GM12873 (cell line): ENCODE measurements around the gene MRPL40.

Experiments
- TF ChIP-seq, protein P1 (sequence below): IDR thresholded peaks from 2 replicates; pipeline ENCODE4 v1.5.1; 2012; ENCODE audit warnings: low read depth, mild to moderate bottlenecking, moderate library complexity, low read length, control low read depth; ENCODE audit not compliant: insufficient read depth; ENCODE audit errors: missing control alignments

Gene MRPL40

GRCh38 chr22:19451570-19451969, 19.2 kb downstream of the MRPL40 start:
- TF ChIP-seq, protein P1, sequence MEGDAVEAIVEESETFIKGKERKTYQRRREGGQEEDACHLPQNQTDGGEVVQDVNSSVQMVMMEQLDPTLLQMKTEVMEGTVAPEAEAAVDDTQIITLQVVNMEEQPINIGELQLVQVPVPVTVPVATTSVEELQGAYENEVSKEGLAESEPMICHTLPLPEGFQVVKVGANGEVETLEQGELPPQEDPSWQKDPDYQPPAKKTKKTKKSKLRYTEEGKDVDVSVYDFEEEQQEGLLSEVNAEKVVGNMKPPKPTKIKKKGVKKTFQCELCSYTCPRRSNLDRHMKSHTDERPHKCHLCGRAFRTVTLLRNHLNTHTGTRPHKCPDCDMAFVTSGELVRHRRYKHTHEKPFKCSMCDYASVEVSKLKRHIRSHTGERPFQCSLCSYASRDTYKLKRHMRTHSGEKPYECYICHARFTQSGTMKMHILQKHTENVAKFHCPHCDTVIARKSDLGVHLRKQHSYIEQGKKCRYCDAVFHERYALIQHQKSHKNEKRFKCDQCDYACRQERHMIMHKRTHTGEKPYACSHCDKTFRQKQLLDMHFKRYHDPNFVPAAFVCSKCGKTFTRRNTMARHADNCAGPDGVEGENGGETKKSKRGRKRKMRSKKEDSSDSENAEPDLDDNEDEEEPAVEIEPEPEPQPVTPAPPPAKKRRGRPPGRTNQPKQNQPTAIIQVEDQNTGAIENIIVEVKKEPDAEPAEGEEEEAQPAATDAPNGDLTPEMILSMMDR = no peak

GRCh38 chr22:19453718-19454117, 21.4 kb downstream of the MRPL40 start:
- TF ChIP-seq, protein P1 = no peak

- TF ChIP-seq, protein P1 = no peak
Measured at GRCh38 chr22:19454156-19454555, 21.8 kb downstream of the MRPL40 start.

DNA sequence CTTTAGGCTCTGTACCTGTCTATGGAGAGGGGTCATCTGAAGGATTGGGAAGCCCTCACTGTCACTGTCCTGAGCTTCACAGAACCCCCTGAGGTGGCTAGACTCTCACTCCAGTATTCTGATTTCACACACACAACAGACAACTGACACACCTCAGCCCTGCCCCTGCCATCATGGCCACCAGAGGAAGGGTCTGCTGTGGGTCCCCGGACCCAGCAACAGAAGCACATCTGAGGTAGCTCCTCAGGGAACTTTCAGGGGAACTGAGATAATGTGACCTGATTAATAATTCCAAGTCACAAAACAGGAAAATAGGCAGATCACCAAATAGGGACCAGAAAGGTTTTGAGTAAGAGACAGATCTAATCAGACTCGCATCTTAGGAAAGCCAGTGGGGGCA, 22.7 kb downstream of the MRPL40 start:
- TF ChIP-seq, protein P1 = no peak

DNA sequence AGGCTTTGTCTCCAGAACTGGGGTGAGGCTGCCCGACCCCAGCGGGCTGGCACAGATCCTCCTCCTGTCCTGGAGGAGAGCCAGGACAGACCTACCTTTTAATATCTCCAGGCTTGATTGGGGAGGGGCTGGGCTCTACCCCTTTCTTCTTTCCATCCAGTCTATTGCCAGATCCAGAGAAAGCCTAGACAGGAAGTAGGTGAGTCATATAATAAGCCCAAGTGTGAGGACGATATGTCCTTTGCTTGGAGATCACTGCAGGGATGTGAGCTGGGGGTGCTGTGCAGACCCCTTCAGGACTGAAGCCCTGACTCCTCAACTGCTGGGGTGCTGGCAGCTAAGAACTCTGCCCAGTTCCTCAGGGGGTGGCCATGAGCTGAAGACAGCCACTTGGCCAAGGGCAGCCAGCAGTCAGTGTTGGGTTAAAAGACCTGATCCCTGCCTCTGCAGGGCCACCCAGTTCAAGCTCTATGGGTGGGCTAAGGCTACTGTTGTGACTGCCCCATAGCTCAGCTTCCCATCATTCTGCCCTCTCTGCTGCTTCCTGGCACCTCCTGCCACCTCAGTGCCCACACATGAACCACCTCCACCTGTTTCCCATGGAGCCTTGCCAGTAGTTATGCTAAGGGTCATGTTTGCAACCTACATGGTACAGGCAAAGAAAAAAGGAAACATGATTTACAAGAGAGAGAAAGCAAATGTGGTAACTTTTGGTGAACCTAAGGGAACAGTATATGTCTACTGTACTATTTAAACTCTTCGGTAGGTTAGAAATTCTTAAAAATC, 23.4 kb downstream of the MRPL40 start:
- TF ChIP-seq, protein P1 = no peak

- TF ChIP-seq, protein P1 = no peak
Measured at GRCh38 chr22:19456541-19456940, 24.2 kb downstream of the MRPL40 start.

- TF ChIP-seq, protein P1 = no peak
Measured at GRCh38 chr22:19457828-19458428, 25.6 kb downstream of the MRPL40 start.
